GM21367 (cell line): ENCODE results near the gene LIX1.

Experiments
- ATAC-seq: cut with Tn5 transposase; IDR thresholded peaks from one replicate; pipeline ENCODE4 v1.9.1; 2021; ENCODE audit not compliant: unreplicated experiment

Gene LIX1

DNA sequence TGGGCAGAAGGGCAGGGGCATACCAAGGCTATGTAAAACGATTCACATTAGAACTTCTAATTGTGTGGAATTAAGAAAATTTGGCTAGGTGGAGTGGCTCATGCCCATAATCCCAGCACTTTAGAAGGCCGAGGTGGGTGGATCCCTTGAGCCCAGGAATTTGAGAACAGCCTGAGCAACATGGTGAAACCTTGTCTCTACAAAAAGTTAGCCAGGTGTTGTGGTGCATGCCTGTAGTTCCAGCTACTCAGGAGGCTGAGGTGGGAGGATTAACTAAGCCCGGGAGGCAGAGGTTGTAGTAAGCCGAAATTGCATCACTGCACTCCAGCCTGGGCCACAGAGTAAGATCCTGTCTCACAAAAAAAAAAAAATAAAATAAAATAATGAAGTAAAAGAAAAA is 65.2 kb downstream of the LIX1 start:
- ATAC-seq = no peak

DNA sequence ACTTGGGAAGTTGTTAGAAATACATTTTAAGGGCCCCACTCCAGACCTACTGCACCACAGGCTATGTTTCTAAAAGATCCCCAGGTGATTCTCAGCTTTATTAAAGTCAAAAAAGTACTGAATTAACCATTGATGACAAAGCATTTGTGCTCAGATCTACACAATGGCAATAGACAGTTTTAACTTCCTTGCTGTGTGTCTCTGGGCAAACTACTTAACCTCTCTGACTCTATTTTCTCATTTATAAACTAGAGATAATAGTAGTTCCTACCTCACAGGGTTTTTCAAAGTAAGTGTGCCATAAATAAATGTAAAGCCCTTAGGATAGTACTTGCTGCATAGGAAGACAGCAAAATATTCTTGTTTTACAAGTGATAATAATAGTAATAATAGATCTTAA is 66.3 kb downstream of the LIX1 start:
- ATAC-seq = no peak

DNA sequence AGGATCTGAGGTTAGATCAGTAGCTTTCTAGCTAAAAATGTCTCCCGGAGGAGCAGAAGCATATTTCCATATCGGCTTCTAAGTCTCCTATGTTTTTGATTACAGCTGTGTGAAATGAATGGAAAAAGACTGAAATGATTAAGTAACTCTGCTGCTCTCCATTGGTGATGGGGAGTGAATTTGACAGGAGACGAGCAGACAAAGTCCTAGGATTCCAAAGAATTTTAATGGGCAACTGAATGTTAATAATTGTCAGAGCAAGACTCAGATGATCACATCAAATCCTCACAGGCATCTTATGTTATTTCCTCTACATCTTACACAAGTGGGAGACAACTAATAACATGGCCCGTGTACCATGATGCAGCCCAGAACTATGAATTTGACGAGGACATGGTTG is 66.8 kb downstream of the LIX1 start:
- no peak for ATAC-seq

DNA sequence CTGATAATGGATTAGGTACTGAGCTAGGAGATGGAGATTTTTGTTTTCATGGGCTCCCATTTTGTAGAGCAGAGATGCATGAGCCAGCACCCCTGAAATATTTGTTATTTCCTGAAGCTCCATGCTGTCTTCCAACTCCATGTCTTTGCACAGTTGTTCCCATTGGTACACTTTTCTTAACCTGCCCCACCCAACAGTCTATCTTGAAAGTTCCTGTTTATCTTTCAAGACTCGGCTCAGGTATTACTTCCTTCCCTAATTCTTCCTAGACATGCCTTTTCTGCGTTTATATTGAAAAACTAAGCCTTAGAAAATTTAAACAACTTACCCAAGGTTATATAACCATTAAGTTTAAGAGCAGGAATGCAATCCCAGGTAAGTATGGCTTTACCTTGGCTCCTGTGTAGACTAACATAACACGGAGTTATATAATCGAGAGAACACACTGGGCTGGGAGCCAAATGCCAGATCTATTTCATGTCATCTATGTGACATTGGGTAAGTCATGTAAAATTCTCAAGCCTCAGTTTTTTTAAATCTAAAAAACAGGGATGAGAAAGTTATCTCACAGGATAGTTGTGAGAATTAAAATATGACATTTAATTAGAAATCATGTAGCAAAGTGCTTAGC is 67.4 kb downstream of the LIX1 start:
- ATAC-seq = no peak

DNA sequence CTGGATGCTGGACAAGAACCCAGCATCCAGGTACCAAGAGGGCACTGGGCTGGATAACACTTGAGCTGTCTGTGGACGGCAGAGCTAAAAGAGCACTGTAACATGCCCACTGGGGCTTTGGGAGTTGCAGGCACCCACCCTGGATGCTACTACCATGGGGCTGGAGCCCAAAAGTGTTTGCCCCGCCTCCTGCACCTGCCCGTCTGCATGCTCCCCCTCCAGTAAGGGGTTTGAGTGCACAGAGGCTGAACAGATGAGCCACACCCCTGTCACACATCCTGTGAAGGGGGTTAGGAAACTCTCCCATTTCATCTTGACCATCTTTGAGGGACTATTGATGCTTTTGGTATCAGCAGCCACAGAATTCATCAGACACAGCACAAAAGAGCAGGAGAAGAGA is 69.0 kb downstream of the LIX1 start:
- ATAC-seq = no peak

DNA sequence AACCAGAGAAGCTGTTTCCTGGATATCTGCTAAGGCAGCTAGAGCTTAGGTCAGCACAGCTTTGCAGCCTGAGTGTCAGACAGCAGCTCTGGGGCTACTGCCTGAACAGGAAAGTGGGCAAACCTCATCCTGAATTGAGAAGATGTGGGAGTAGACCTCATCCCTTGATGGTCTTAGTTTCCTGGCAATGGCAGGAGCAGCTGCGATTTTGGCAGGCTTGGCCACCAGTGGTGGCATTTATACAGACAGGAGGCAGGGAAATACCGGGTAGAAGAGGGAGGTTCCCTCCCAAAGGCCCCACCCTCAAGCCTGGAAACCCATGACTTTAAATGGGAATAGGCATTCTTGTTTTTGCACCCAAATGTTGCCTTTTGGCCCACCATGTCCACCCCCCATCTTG is 69.7 kb downstream of the LIX1 start:
- no peak for ATAC-seq

DNA sequence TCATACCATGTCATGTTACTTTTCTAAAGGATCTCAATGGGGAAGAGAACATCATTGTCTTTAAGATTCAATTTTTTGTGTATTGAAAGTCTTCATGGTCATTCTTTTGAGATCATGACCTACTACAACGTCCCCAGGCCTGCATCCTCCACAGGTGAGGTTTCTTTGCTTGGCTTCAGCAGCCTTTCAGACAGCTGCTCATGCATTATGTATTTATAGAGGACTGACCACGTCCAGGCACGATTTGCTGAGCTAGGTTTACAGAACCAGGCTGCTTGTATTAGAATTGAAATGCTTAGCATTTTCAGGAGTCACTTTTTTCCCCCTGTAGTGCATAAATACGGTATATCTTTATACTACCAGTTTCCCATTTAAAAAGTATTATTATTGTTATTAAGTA is 70.4 kb downstream of the LIX1 start:
- no peak for ATAC-seq

DNA sequence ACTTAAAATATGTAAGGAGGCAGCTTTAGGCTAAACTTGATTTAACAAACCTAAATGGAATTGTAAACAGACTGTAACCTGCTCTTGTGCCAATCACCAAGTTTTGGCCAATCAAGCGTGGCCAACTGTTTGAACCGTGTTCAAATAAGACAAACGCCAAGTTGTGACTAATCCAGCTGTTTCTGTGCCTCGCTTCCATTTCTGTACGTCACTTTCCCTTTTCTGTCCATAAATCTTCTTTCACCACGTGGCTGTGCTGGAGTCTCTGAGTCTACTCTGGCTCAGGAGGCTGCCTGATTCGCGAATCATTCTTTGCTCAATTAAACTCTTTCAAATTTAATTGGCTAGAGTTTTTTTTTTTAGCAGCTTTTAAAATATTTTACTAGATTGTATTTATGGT is 71.3 kb downstream of the LIX1 start:
- ATAC-seq = no peak

DNA sequence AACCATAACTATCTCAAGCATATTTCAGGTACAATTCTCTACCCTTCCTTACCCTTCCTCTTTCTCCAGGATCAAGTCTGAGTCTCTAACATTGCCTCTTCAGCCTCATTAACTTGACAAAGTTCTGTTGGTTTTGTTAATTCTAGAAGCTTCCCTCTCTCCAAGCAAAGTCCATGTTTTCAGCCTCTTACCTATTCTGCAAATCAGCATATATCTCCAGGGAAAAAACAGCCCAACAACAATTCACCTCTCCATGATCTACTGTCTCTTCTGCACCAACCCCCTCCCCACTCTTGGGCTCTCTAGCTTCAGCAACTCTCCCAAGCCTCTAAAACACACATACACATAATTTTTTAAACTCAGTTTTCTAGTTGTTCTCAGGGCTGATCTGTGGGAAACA is 72.2 kb downstream of the LIX1 start:
- ATAC-seq = no peak

DNA sequence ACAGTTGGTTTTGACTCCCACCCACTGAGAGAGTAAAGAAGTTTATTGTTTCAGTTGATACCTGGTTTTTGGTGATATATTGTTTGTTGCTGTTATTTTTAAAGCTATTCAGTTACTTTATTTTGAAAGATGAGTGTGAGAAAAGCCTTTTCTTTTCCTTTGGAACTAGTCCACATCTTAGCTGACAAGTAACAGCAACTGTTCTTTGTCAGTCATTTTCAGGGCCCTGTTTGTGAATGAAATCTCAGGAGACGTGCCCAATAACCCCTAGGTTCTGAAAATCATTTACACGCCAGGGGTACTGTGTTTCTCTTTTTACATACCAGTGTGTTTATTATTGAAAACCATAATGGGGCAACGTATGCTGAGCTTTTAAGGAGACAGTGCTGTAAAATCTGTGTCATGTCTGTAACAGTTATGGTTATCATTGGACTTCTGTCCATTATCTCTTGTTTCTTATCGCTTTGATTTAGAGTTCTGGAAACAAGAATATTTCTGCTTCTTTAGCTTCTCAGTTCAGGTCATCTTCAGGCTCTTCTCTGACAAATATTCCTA is 75.0 kb downstream of the LIX1 start:
- no peak for ATAC-seq

DNA sequence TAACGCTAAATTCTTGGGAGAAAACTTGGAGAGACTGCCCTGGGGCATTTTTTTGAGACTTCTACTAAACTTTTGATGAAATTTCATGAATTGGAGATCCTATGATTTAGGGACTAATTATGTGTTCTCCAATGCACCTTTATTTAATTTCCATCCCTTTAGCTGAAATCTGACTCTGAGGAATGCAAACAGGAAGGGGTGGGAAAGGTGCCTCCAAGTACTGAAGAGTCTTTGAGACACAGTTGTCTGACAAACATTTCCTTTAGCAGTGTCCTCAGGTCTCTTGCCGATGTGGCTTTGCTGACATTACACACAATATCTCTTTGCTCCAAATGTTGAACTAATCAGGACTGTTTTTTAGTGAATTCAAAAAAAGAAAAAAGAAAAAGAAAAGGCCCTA is 76.9 kb downstream of the LIX1 start:
- no peak for ATAC-seq

DNA sequence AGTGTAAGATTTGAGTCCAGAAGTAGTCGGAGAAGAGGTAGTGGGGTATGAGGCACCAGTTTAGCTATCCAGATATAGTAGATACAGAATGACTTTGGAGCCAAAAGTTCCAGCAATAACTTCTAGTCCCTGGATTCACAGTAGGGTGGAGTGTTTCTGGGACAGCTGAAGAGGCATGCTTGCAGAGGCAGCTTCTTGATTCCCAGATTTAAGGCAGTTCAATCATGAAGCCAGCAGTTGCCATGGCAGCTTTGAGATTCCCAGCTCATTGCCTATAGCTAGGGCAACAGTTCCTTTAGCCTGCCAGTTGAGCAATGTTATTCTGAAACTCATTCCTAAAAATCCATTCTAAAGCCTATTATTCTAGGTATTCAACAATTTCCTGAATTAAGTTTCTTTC is 79.2 kb downstream of the LIX1 start:
- ATAC-seq = no peak

DNA sequence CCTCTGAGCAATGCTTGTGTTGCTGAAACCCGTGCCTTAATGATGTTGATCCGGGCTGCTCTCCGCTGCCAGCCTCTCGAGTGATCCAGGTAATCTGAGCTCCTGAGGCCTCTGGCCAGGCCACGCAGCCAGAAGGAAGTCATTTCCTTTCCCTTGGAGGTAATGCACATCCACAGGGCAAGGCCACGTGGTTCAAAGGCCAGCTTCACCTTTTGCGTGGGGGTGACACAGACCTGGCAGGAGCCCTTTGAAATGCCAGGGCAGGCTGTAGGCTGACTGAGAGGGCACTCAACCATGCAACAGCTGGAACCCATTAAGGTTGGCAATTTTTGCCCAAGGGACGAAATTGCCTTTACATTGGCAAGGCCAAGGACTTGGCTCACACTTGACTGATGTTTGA is 80.4 kb downstream of the LIX1 start:
- no peak for ATAC-seq

DNA sequence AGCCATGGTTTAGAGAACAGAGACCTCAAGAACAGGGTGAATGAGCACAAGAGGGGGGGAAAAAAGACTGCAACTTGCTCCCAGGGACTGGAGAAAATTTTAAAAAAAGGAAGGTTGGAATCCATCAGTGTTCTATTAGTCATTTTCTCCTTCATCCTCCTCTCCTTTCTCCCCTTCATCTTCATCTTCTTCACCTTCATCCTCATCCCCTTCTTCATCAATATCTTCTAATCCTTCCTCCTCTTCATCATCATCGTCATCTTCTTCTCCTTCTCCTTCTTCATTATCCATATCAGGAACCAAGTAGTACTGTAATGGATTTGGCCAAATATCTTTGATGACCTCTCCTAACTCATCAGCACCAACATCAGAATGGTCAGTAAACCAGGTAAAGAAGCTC is 86.1 kb downstream of the LIX1 start:
- no peak for ATAC-seq

DNA sequence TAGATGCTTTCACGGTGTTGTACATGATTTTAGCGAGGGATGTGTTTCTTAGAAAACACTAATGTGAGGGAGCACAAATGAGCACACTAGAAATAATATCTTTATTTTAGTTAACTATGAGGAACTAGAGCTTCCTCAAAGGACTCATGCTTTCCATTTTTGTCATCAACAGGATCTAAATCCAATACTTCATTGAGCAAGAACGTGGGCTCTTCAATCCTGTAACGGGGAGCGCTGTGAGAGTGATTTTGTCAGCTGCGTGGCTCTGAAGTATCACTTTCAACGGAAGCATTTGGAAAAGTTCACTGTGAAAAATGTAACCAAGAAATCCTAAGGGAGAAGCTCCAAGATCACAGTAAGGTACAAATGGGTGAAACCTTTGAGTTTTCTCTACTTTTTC is 93.2 kb downstream of the LIX1 start:
- ATAC-seq = no peak

DNA sequence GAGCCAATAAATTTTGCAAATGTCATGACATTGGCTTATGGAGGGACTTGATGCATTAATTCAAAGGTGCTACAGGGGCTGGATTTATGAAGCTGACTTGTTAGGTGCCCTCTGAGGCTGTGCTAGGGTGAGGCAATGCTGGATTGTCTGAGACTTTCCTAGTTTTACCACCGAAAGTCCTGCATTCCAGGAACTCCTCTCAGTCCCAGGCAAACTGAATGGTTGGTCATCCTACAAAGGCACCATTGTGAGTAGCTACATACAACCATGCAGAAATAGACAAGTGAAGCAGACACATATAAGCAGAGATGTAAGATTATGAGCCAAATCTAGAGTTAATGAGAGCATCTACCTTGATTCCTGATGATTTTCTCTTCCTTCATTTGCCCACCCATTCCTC is 95.3 kb downstream of the LIX1 start:
- no peak for ATAC-seq

DNA sequence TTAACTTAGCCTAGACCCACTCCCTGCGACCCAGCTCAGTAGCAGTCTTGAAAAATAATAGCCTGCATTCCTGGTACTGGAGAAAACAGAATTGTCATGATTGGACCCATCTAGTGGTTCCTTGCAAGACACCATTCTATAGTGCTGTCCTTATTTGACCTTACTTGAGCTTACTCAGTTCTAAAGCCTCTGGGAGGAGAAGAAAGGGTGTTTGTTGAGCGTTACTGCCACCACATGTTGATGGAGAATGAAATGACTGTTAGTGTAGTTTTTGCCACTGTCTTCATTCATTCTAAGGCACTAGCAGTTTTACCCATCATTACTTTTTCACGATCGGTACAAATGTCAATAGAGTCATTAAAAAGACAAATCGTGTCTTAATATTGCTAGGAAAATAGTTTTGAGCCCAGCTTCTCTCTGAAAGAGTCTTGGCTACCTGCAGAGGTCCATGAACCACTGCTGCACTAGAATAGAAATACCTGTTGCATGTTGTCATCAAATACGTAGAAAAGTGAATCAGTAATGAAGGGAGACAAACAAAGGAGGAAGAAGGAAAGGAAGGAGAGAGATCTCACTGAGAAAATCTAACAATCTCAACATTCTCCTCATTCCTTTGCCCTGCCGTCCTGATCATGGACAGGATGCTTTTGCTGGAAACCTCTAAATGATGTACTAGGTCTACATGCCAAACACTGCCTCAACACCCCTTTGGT is 96.0 kb downstream of the LIX1 start:
- no peak for ATAC-seq

DNA sequence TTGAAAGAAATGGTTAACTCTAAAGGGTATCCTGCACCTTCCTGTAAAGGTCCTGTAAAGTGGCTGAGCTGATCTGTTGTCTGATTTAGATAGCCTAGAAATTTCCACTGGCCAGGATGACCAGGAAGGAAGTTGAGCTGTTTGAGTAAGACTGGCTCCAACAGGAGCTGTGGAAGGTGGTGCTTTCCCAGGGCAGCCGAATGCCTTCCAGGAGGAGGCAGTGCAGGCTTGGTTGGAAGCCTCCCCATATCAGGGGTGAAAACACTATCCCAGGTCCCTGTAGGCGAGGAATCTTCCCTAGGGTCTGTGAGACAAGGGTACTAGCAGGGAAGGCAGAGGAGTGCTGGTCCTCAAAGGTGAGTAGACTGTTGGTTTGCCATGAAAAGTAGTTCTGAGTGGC is 98.4 kb downstream of the LIX1 start:
- ATAC-seq = no peak

DNA sequence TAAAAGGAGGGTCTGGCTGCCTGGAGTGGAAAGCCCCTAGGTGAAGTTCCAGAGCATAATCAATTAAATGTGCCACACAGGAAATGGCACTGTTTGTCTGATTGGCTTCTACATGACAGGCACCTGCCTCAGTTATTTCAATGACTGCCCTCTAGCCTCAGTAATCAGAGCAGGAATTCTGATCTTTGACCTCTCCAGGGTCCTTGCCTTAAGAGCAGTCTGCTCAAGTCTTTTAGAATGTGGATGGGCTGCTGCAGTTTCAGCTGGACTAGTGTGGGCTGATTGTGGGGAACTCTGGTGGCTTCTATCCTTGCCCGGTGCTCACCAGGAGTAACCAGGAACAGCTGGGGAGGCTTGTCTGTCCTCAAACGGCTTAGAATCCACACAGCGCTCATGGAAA is 98.9 kb downstream of the LIX1 start:
- no peak for ATAC-seq

DNA sequence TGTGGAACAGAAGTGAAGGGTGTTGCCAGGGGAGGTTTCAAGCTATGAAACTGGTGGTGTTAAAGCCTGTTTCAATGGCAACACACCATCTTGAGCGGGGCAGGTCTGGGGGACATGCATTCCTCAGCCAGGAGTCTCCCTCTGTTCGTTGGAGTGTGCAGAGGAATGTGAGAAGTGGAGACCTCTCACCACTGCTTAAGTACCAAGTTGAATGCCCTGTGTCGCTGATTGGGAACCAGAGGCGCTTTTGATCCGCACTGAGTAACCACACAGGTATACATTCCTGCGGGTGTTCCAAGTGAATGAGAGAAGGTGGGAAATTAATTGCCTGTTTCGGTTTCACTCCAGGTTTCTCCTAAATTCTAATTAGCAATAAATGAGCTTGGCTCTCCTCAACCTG is 99.4 kb downstream of the LIX1 start:
- ATAC-seq = no peak
